GM18873 (cell line): ENCODE data around the gene ERBB4.
"Not testable (repeated sequence)": the region's sequence is repeated elsewhere in the genome, so short reads cannot be mapped to it uniquely, and the experiment has no call there.

Experiments
- ATAC-seq: cut with Tn5 transposase; IDR thresholded peaks from one replicate; pipeline ENCODE4 v1.9.1; 2021; ENCODE audit warnings: mild to moderate bottlenecking, moderate library complexity, moderate number of reproducible peaks; ENCODE audit not compliant: unreplicated experiment, low FRiP score

The ERBB4 gene

GRCh38 chr2:211524248-211524647, 1014.4 kb downstream of the ERBB4 start:
- ATAC-seq: not testable (repeated sequence)

GRCh38 chr2:211516537-211516936, 1022.1 kb downstream of the ERBB4 start:
- no peak for ATAC-seq

DNA sequence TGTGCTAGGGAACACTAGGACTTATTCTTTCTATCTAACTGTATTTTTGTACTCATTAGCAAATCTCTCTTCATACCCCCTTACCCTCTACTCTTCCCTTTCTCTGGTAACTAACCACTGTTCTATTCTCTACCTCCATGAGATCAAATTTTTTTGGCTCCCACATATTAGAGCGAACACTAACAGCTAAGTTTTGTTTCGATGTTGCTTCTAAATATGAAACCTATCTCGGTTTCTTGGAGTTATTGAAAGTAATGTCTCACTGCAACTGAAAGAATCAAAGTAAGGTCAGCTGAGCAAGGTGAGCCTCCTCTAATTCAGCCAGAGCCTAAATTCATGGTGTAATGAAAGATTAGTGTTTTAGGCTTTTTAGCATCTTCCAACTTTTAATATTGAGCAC, 1024.6 kb downstream of the ERBB4 start:
- no peak for ATAC-seq

GRCh38 chr2:211513446-211513845, 1025.2 kb downstream of the ERBB4 start:
- no peak for ATAC-seq

DNA sequence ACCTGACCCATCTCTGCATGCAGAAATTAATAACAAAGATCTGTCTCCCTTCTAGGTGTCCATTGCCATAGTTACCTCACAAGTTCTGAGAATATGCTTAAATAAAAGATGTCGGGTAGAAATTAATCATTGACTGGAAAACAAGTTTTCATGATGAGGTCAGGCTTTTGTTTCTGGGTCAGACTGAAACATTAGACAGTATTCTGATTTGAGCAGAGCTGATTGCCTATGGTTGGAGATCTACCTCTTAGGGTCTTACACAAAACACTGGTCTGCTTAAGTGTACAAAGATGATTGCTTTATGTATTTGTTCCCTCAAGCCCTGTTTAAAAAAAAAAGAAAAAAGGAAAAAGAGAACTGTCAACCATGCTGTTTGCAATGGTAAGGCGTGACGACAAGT, 1025.8 kb downstream of the ERBB4 start:
- no peak for ATAC-seq

DNA sequence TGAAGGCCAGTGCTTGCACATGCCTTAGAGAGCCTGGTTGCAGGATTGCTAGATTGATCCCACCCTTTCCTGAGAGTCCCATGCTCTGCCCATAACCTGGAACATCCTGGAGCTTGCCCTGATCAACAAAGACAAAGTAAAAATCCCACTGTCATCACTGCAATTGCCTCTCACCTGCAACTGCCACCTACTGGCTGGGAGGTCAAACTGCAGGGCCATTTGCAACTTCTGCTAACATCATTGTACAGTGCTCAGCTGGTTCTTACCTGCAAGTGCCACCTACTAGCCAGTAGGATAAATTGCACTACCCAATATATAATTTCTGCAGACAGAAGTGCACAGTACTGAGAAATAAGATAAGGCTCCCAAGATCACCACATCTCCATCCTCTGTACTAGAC, 1034.7 kb downstream of the ERBB4 start:
- no peak for ATAC-seq

- ATAC-seq: no peak
Measured at GRCh38 chr2:211503198-211503597, 1035.4 kb downstream of the ERBB4 start.

GRCh38 chr2:211498551-211499205, 1039.9 kb downstream of the ERBB4 start:
- ATAC-seq: no peak

GRCh38 chr2:211495339-211495738, 1043.3 kb downstream of the ERBB4 start:
- ATAC-seq: no peak

GRCh38 chr2:211494536-211494935, 1044.1 kb downstream of the ERBB4 start:
- ATAC-seq: no peak

DNA sequence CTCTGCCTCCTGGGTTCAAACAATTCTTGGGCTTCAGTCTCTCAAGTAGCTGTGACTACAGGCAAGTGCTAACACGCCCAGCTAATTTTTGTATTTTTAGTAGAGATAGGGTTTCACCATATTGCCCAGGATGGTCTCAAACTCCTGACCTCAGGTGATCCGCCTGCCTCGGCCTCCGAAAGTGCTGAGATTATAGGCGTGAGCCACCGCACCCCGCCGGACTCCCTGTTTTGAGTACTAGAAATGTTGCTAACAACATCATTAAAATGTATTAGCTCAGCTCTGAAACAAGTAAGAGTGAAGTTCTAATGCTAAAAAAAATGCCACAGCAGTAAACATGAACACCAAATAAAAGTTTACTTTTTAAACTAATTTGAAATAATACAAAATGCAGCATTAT, 1044.5 kb downstream of the ERBB4 start:
- no peak for ATAC-seq

DNA sequence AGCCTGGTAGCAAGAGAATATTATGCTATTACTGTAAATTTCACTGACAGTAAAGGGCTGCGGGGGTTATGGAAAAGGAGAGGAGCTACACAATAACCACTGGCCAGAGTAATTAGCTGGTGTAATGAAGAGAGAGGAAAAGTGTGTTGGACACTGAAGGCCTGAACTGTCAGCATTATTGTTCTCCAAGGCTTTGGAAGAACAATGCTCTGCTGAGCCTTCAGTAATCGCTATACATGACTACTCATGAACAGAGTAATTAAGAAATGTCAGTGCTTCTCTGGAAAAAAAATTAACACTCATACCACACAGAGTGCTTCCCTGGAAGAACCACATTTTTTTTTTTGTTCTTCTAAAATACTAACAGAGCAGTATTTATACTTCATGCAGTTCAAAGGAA, 1050.9 kb downstream of the ERBB4 start:
- ATAC-seq: no peak

- ATAC-seq: no peak
Measured at GRCh38 chr2:211479536-211480150, 1059.0 kb downstream of the ERBB4 start.

DNA sequence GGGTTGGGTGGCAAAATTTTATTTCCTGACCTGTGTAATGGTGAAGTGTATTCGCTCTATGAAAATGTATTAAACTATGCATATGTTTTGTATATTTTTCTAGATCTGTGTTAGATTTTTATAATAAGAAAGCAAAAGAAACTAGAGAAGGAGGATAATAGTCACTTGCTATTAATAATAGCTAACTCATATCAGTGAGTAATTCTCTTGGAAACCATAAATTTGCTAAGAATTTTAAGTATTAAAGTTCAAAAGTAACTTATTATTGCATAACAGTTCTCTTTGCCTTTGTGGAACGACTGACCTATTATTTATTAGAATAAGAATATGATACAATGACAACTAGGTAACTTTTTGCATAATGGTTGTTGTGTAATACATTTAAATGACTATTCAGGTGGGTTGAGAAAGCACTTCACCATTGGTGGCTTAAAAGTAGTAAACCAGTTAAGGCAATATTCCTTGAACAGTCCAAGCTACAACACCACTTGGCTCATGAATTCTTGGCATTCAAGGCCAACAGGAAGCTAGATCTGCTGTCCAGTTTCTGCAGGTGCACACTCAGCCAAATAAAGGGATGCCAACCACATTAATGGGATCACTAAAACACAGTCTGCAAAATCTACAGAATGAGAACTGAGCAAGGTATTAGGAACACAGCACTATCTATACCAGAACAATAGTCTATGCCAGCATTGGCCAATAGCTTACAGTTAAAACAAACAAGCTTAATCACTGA, 1060.9 kb downstream of the ERBB4 start:
- ATAC-seq: no peak

- ATAC-seq: no peak
Measured at GRCh38 chr2:211473116-211473515, 1065.5 kb downstream of the ERBB4 start.

DNA sequence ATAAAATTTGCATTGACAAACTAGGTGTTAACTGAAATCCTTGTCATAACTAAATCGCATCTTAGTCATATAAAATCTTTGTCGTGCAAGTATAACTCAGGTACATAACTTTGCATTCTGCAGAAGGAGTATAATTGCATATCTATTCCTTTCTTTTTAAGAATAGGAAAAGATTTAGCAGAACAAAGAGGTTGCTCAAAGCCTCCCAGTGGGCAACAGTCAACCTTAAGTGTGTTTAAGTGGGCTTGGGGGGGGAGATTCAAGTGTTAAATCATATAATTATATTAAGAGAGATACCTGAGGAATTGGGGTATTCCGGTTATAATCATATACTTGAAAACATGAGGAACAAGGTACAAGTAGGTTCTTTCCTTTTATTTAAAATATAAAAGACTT, 1068.9 kb downstream of the ERBB4 start:
- ATAC-seq: no peak

DNA sequence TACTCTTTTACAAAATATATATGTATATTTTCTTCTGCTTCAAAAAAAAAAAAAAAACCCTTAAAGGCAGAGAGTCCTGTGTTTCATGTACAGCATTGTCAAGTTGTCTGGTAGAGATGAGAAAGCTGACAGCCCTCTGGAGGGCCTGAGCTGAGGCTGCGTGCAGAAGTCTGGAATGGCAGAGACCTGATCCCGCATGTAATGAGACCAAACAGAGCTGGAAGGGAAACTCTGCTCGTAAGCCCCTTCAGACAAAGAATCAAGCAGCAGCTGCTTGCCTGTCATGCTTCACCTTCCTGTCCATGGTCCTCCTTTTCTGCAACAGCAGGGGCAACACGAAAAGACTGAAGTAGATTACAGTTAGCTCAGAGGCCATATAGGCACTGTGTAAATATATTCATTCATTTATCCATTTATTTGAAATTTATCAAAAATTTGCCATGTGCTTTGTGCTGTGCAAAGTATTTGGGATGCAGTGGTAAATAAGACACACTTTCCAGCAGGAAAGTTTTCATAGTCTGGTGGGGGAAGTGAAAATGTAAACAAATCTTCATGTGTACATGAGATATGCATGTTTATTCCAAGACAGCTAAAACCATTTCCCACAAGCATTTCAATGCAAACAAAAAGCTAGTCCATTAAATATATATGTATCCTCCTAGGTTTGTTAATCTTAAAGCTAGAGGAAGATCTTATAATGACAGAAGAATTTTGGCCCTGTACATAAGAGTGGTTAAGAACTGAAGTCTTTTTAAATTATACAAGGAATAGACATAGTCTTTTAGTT, 1069.5 kb downstream of the ERBB4 start:
- no peak for ATAC-seq

DNA sequence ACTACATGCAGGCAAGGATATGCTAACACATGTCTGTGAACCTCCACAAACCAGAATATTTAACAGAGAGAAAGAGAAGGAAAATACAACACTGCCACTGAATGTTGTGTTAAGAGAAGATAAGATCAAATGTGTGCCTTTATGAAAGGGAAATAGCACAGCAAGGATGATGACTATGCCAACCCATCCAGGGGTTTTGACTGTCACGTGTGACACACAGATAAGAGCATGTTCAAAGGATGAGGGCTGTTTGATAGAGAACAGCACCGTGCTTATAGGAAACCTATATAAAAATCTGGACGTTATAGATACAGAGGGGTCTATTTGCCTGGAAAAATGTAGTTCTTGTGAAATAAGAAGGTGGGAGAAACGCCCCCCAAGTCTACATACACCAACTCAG, 1070.4 kb downstream of the ERBB4 start:
- no peak for ATAC-seq

GRCh38 chr2:211463397-211463796, 1075.2 kb downstream of the ERBB4 start:
- ATAC-seq: no peak

DNA sequence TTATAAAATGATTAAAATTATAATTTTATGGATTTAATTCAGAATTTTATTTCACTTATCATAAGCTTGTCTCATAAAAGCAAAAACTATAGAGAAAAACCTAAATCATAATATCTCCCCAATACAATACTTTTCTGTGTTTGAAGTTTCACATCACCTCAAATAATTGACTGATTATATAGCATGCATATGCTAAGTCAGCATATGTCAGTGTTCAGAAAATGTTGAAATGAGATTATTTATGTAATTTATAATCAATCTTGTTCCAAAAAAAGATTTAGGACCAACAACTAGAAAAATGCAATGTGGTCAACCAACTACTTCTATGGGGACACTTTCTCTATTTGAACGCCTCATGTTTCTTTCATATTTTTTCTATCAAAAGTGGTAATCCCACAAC, 1079.6 kb downstream of the ERBB4 start:
- no peak for ATAC-seq

DNA sequence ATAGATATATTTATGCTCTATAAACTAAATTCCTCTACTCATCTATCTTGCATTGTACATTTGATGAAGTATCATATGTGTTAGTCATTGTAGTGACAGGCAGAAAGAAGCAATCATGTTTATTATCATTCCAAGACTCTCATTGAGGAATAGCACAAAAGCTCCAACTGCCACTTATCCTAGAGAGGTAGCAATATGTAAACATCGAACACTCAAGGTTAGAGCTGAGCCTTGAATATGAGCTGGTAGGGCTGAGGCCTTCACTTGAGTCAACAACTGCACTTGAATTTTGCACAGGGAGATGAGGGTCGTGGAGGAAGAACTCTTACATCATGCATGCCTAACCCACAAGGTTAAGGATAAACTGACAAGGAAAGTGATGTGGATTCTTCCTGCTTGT, 1081.3 kb downstream of the ERBB4 start:
- ATAC-seq: no peak
